HG03135 (cell line): ENCODE results near the gene BEAN1.
"Not testable (repeated sequence)": the region's sequence is repeated elsewhere in the genome, so short reads cannot be mapped to it uniquely, and the experiment has no call there.

Experiments used
- ATAC-seq: cut with Tn5 transposase; IDR thresholded peaks from one replicate; pipeline ENCODE4 v1.9.1; 2021; ENCODE audit warnings: mild to moderate bottlenecking, moderate library complexity; ENCODE audit not compliant: unreplicated experiment

BEAN1 gene

DNA sequence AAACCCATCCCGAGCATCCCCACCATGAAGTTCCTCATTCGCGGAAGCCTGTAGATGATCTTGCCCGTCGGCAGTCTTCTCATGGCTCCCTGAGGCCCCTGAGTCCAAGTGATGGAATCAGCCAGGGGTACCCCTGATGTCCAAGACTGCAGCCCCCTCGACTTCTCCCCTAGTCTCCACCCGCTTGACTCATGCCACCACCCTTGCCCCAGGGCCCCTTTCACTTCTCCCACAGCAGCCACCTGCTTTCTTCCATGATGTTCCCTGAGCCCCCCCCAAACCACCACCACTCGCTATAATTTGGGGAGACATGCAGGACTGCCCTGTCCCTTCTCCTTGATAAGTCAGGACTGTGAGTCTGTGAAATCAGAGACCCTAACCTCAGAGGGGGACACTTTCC lies 11.4 kb downstream of the BEAN1 start:
- ATAC-seq = no peak

- ATAC-seq = no peak
Observed at GRCh38 chr16:66439051-66439730, 12.1 kb downstream of the BEAN1 start.

DNA sequence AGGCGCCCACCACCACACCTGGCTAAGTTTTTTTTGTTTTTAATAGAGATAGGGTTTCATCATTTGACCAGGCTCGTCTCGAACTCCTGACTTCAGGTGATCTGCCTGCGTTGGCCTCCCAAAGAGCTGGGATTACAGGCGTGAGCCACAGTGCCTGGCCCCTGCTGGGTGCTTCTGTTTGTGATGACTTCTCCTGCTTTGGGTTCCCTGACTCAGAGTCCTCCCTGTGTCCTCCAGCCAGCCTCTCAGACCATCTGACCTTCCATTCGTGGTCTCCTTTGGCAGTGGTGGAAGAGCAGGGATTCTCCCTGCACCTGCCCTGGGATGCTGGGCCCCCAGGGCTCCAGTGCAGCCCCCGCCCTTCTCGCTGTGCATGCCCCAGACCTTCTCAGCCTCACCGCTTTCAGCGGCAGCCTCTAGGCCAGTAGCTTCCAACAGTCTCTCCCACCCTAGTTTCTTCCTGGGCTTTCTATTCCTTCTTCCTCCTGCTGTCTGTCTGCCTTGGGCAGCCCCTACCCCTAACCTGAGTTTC lies 13.2 kb downstream of the BEAN1 start:
- ATAC-seq = no peak

DNA sequence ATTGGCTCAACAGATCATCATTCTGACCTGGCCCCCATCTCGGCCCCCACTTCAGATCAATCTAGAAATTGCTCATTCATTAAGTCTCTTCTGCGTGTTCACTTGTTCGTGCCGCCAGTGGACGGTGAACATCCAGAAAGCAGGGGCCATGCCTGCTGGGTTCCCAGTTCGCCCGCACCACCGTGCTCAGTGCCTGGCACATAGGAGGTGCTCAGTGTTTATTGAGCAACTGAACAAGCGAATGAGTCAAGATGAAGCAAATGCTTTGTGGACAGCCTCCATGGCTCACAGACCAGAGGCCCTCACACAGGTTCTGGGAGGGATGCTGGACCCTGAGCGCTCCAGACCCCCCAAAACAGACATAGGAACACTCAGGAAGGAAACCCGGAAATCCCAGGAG lies 13.9 kb downstream of the BEAN1 start:
- ATAC-seq = no peak

- ATAC-seq = no peak
Observed at GRCh38 chr16:66441586-66442375, 14.7 kb downstream of the BEAN1 start.

- no peak for ATAC-seq
Observed at GRCh38 chr16:66442502-66443268, 15.6 kb downstream of the BEAN1 start.

- ATAC-seq = no peak
Observed at GRCh38 chr16:66443269-66443652, 16.2 kb downstream of the BEAN1 start.

DNA sequence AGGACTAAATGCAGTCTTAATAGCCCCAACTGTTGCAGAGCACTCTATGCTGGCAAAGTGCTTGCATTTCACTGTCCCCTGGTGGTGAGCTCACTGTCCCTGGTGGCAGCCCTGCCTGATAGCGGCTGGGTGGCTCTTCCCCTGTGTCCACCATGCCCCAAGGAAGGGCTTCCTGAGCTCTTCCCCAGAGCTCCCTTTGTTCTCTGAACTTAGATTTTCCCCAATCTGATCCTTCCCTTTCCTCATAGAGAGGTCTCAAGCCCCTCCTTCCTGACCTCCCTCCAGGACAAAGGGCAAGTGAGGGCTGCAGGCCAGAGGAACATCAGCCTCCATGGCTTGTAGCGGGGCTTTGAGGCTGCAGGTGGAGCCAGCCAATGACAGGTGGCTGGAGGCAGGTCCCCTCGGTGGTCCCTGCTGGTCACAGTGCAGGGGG lies 17.0 kb downstream of the BEAN1 start:
- no peak for ATAC-seq

DNA sequence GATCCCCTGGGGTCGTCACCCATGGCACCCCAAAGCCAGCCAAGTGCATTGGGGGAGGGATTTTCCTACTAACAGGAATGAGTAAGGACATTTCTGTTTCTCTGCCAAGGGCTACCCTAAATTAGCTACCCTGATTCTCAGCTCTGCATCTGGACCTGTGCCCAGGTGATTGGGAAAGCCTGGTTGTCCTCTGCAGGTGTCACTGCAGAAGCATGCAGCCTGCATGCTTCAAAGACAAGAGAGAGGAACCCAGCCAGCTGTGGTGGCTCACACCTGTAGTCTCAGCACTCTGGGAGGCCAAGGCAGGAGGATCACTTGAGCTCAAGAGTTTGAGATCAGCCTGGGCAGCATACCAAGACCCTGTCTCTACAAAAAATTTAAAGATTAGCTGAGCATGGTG lies 19.6 kb downstream of the BEAN1 start:
- ATAC-seq = no peak

- no peak for ATAC-seq
Observed at GRCh38 chr16:66447491-66447890, 20.4 kb downstream of the BEAN1 start.

DNA sequence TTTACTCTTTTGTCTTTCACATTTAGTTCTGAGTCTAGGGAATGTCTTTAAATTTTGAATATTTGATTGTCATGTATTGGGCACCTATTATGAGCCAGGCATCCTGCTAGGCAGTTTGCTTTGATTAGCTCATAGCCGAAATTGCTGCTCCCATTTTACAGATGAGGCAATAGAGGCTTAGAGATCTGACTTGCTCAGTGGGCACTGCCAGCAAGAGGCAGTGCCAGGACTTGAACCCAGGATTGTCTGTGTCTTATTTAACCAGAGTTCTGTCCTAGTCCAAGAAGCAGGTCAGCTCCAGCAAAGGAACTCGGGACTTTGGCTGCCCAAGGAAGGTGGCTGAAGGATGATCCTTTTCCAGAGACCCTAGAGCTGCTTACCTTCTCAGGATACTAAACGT lies 24.5 kb downstream of the BEAN1 start:
- no peak for ATAC-seq

DNA sequence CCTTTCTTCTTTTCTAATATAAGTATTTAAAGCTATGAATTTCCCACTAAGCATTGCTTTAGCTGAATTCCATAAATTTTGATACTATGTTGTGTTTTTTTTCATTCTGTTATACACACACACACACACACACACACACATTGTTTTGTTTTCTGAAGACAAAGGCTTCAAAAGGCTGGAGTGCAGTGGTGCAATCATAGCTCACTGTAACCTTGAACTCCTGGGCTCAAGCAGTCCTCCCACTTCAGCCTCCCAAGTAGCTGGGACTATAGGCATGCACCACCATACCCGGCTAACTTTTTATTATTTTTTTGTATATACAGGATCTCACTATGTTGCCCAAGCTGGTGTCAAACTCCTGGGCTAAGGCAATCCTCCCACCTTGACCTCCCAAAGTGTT lies 26.1 kb downstream of the BEAN1 start:
- not testable (repeated sequence) for ATAC-seq

GRCh38 chr16:66454751-66455150 lies 27.7 kb downstream of the BEAN1 start:
- ATAC-seq = no peak

- no peak for ATAC-seq
Observed at GRCh38 chr16:66455970-66456369, 28.9 kb downstream of the BEAN1 start.

- no peak for ATAC-seq
Observed at GRCh38 chr16:66457888-66458287, 30.8 kb downstream of the BEAN1 start.

- ATAC-seq = no peak
Observed at GRCh38 chr16:66458292-66458691, 31.2 kb downstream of the BEAN1 start.

DNA sequence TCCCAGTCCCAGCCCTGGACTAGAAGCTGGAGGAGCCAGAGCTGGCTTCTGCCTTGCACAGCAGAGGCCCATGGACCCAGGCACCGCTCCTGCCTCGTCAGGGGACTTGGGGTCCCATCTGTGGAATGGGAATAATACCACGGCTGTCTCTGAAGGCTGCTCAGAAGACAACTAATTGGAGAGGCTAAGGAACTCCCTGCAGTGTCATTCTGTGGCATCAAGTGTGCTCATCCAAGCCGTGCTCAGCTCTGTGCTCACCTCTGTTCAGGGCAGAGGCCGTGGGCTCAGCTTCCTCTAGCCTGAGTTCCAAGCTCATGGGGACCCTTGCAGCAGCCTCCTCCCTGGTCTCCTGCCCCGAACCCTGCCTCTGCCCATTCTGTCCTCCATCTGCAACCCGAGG lies 31.8 kb downstream of the BEAN1 start:
- ATAC-seq = no peak

- ATAC-seq = no peak
Observed at GRCh38 chr16:66459878-66460277, 32.8 kb downstream of the BEAN1 start.

GRCh38 chr16:66460703-66461102 lies 33.6 kb downstream of the BEAN1 start:
- ATAC-seq = no peak

- ATAC-seq = no peak
Observed at GRCh38 chr16:66462912-66463311, 35.8 kb downstream of the BEAN1 start.

GRCh38 chr16:66465946-66466345 lies 38.9 kb downstream of the BEAN1 start:
- not testable (repeated sequence) for ATAC-seq
